ENCODE measurements around the gene SEC24C.

SEC24C gene

GRCh38 chr10:73762915-73763314 lies 18.7 kb downstream of the SEC24C start:
- no peak for DNase-seq (ENCODE audit: low spot score in 2 of 2)
- Mint-ChIP-seq H3K27ac (ENCODE audit: low read depth) (peak overlapping the region; percentile 92), H3K4me1 (peaks cover 73% of the 10 kb centered on the region), H3K36me3 (ENCODE audit: insufficient read depth) (peaks cover 67% of the 10 kb centered on the region), H3K9me3 (no peaks in the 10 kb centered on the region), H3K27me3 (no peaks in the 10 kb centered on the region), H3K4me3 (peak overlapping the region; percentile 43)
- no peak for ATAC-seq (replicated peaks; ENCODE audit: extremely low read depth, poor library complexity, severe bottlenecking)

- H3K9me3 Mint-ChIP-seq, result no peaks in the 10 kb centered on the region
- H3K27me3 Mint-ChIP-seq, result no peaks in the 10 kb centered on the region
- H3K4me3 Mint-ChIP-seq, result peak overlapping the region; percentile 43
- peak in 1 of 2 donors; percentile 32 for DNase-seq (ENCODE audit: low spot score in 2 of 2)
- ATAC-seq (replicated peaks; ENCODE audit: extremely low read depth, poor library complexity, severe bottlenecking), result no peak
- H3K27ac Mint-ChIP-seq (ENCODE audit: low read depth), result peak overlapping the region; percentile 92
- H3K36me3 Mint-ChIP-seq (ENCODE audit: insufficient read depth), result peaks cover 72% of the 10 kb centered on the region
- peaks cover 68% of the 10 kb centered on the region for H3K4me1 Mint-ChIP-seq
Observed at GRCh38 chr10:73763343-73763742, 19.2 kb downstream of the SEC24C start.

- no peak overlapping the region for H3K27ac Mint-ChIP-seq (ENCODE audit: low read depth)
- no peaks in the 10 kb centered on the region for H3K27me3 Mint-ChIP-seq
- no peak for DNase-seq (ENCODE audit: low spot score in 2 of 2)
- H3K4me3 Mint-ChIP-seq, result no peak overlapping the region
- no peak for ATAC-seq (replicated peaks; ENCODE audit: extremely low read depth, poor library complexity, severe bottlenecking)
- H3K36me3 Mint-ChIP-seq (ENCODE audit: insufficient read depth), result peaks cover 78% of the 10 kb centered on the region
- peaks cover 66% of the 10 kb centered on the region for H3K4me1 Mint-ChIP-seq
- no peaks in the 10 kb centered on the region for H3K9me3 Mint-ChIP-seq
Observed at GRCh38 chr10:73765066-73765465, 20.9 kb downstream of the SEC24C start.

- peak; percentile 30 to 49 for DNase-seq (ENCODE audit: low spot score in 2 of 2)
- H3K4me3 Mint-ChIP-seq, result peak overlapping the region; percentile 19
- H3K27me3 Mint-ChIP-seq, result no peaks in the 10 kb centered on the region
- peaks cover 56% of the 10 kb centered on the region for H3K4me1 Mint-ChIP-seq
- peak overlapping the region; percentile 48 for H3K27ac Mint-ChIP-seq (ENCODE audit: low read depth)
- no peaks in the 10 kb centered on the region for H3K9me3 Mint-ChIP-seq
- peaks cover 78% of the 10 kb centered on the region for H3K36me3 Mint-ChIP-seq (ENCODE audit: insufficient read depth)
- peak; percentile 34 for ATAC-seq (replicated peaks; ENCODE audit: extremely low read depth, poor library complexity, severe bottlenecking)
Observed at GRCh38 chr10:73768881-73769280, 24.7 kb downstream of the SEC24C start.

- ATAC-seq (replicated peaks; ENCODE audit: extremely low read depth, poor library complexity, severe bottlenecking) (no peak), DNase-seq (ENCODE audit: low spot score in 2 of 2) (no peak)
- Mint-ChIP-seq H3K9me3 (no peaks in the 10 kb centered on the region), H3K36me3 (ENCODE audit: insufficient read depth) (peaks cover 73% of the 10 kb centered on the region), H3K27ac (ENCODE audit: low read depth) (peak overlapping the region; percentile 48), H3K27me3 (no peaks in the 10 kb centered on the region), H3K4me3 (peak overlapping the region; percentile 19), H3K4me1 (peaks cover 59% of the 10 kb centered on the region)
Observed at GRCh38 chr10:73769396-73769795, 25.2 kb downstream of the SEC24C start.

- Mint-ChIP-seq H3K9me3 (no peaks in the 10 kb centered on the region), H3K36me3 (ENCODE audit: insufficient read depth) (peaks cover 71% of the 10 kb centered on the region), H3K4me3 (peak overlapping the region; percentile 86), H3K27me3 (no peaks in the 10 kb centered on the region), H3K4me1 (peaks cover 62% of the 10 kb centered on the region), H3K27ac (ENCODE audit: low read depth) (peak overlapping the region; percentile 89)
- no peak for DNase-seq (ENCODE audit: low spot score in 2 of 2)
- peak; percentile 38 for ATAC-seq (replicated peaks; ENCODE audit: extremely low read depth, poor library complexity, severe bottlenecking)
Observed at GRCh38 chr10:73771722-73772280, 27.6 kb downstream of the SEC24C start.

GRCh38 chr10:73772281-73773151 lies 28.3 kb downstream of the SEC24C start:
- H3K27me3 Mint-ChIP-seq, result no peaks in the 10 kb centered on the region
- peak overlapping the region; percentile 89 for H3K27ac Mint-ChIP-seq (ENCODE audit: low read depth)
- ATAC-seq (replicated peaks; ENCODE audit: extremely low read depth, poor library complexity, severe bottlenecking) (peak; percentile 71), DNase-seq (ENCODE audit: low spot score in 2 of 2) (peak; percentile 67 to 70)
- H3K9me3 Mint-ChIP-seq, result no peaks in the 10 kb centered on the region
- peaks cover 66% of the 10 kb centered on the region for H3K4me1 Mint-ChIP-seq
- H3K36me3 Mint-ChIP-seq (ENCODE audit: insufficient read depth), result peaks cover 74% of the 10 kb centered on the region
- peak overlapping the region; percentile 86 for H3K4me3 Mint-ChIP-seq

- Mint-ChIP-seq H3K9me3 (no peaks in the 10 kb centered on the region), H3K27me3 (no peaks in the 10 kb centered on the region), H3K4me1 (peaks cover 66% of the 10 kb centered on the region), H3K36me3 (ENCODE audit: insufficient read depth) (peaks cover 71% of the 10 kb centered on the region), H3K4me3 (peak overlapping the region; percentile 86), H3K27ac (ENCODE audit: low read depth) (peak overlapping the region; percentile 89)
- DNase-seq (ENCODE audit: low spot score in 2 of 2) (no peak), ATAC-seq (replicated peaks; ENCODE audit: extremely low read depth, poor library complexity, severe bottlenecking) (no peak)
Observed at GRCh38 chr10:73773152-73773879, 29.1 kb downstream of the SEC24C start.

- no peaks in the 10 kb centered on the region for H3K9me3 Mint-ChIP-seq
- DNase-seq (ENCODE audit: low spot score in 2 of 2) (peak in 1 of 2 donors; percentile 37), ATAC-seq (replicated peaks; ENCODE audit: extremely low read depth, poor library complexity, severe bottlenecking) (peak; percentile 18)
- H3K27ac Mint-ChIP-seq (ENCODE audit: low read depth), result no peak overlapping the region
- peak overlapping the region; percentile 86 for H3K4me3 Mint-ChIP-seq
- H3K4me1 Mint-ChIP-seq, result peaks cover 57% of the 10 kb centered on the region
- no peaks in the 10 kb centered on the region for H3K27me3 Mint-ChIP-seq
- peaks cover 72% of the 10 kb centered on the region for H3K36me3 Mint-ChIP-seq (ENCODE audit: insufficient read depth)
Observed at GRCh38 chr10:73774637-73775036, 30.5 kb downstream of the SEC24C start.

- H3K36me3 Mint-ChIP-seq (ENCODE audit: insufficient read depth), result peaks cover 51% of the 10 kb centered on the region
- H3K4me1 Mint-ChIP-seq, result peaks cover 55% of the 10 kb centered on the region
- no peak for DNase-seq (ENCODE audit: low spot score in 2 of 2)
- H3K27ac Mint-ChIP-seq (ENCODE audit: low read depth), result no peak overlapping the region
- no peaks in the 10 kb centered on the region for H3K27me3 Mint-ChIP-seq
- H3K4me3 Mint-ChIP-seq, result no peak overlapping the region
- no peak for ATAC-seq (replicated peaks; ENCODE audit: extremely low read depth, poor library complexity, severe bottlenecking)
- no peaks in the 10 kb centered on the region for H3K9me3 Mint-ChIP-seq
Observed at GRCh38 chr10:73779018-73779417, 34.8 kb downstream of the SEC24C start.

GRCh38 chr10:73779539-73780197 lies 35.5 kb downstream of the SEC24C start:
- peaks cover 49% of the 10 kb centered on the region for H3K36me3 Mint-ChIP-seq (ENCODE audit: insufficient read depth)
- H3K4me1 Mint-ChIP-seq, result peaks cover 48% of the 10 kb centered on the region

GRCh38 chr10:73780301-73780700 lies 36.1 kb downstream of the SEC24C start:
- H3K4me1 Mint-ChIP-seq, result peaks cover 46% of the 10 kb centered on the region
- peaks cover 47% of the 10 kb centered on the region for H3K36me3 Mint-ChIP-seq (ENCODE audit: insufficient read depth)
- DNase-seq (ENCODE audit: low spot score in 2 of 2) (no peak), ATAC-seq (replicated peaks; ENCODE audit: extremely low read depth, poor library complexity, severe bottlenecking) (no peak)
- peak overlapping the region; percentile 96 for H3K27ac Mint-ChIP-seq (ENCODE audit: low read depth)
- peak overlapping the region; percentile 97 for H3K4me3 Mint-ChIP-seq
- no peaks in the 10 kb centered on the region for H3K27me3 Mint-ChIP-seq
- H3K9me3 Mint-ChIP-seq, result no peaks in the 10 kb centered on the region

More at GRCh38 chr10:73779539-73780197, 35.5 kb downstream of the SEC24C start:
- H3K4me3 Mint-ChIP-seq, result peak overlapping the region; percentile 97
- H3K27me3 Mint-ChIP-seq, result no peaks in the 10 kb centered on the region
- ATAC-seq (replicated peaks; ENCODE audit: extremely low read depth, poor library complexity, severe bottlenecking) (no peak), DNase-seq (ENCODE audit: low spot score in 2 of 2) (no peak)
- peak overlapping the region; percentile 96 for H3K27ac Mint-ChIP-seq (ENCODE audit: low read depth)
- H3K9me3 Mint-ChIP-seq, result no peaks in the 10 kb centered on the region
